Regular cardiac myocyte (primary cell): Measurements from ENCODE around the gene LGALS9B. TPM values are rescaled to one million over a fixed set of nuclear protein-coding genes. Genes with fewer than 3 reads are reported as not detected.

Experiments
- total RNA-seq: library from RNA; depleted of rRNA; stranded (reverse); fragments of >200 nt; gene quantifications from 2 replicates; pipeline ENCODE4 v1.2.3, GENCODE V29; 2014

LGALS9B gene
- not detected in 2 replicates for total RNA-seq

DNA sequence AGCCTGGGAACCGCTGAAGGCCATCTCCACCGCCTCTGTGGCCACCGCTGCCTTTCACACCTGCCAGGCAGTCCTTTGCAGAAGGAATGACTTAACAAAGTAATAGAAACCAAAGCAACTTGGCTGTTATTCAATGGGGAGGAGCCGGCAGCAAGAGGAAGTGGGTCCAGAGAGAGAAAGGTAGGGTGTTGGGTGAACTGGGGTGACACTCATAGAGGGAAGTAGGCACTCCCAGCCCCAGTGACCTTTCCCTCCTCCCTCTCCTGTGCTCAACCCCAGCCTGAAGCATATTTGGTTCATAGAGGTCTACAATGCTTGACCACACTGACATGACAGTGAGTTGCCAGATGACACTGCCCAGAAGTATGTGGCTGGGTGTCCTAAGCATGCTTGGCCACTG, at the start of gene LGALS9B:
TSS of gene LGALS9B (minus strand) at position 93 of the 400 bp plus-strand sequence. CDS start at position 24, 69 bp downstream.

Other genes starting within 250 kb of the LGALS9B start
- gene CDRT15L2, start 112.2 kb upstream of the LGALS9B start, total RNA-seq, result not detected in 2 replicates